ENCODE results near the gene BRD2. TPM values are rescaled to one million over a fixed set of nuclear protein-coding genes. Genes with fewer than 3 reads are reported as not detected.
A peak's percentile ranks its signal among the peaks of the same experiment; 100 is the strongest.

BRD2 gene
- total RNA-seq, 4 donors from 2014 or later = 110 to 152 (median 132) TPM

- whole genome bisulfite sequencing, 2 donors = 87 to 94% methylated on average over 4 to 5 of the region's 7 CpGs
- TF ChIP-seq POLR2A (IDR thresholded peaks at IDR 0.05) = no peak
- no peak for TF ChIP-seq CTCF (IDR thresholded peaks at IDR 0.05)
- intact Hi-C loops (cut with DNase I) = no loop called here
- Histone ChIP-seq H3K4me3 (peak overlapping the region in 1 of 4 donors; percentile 71), H3K36me3 (peaks cover 62 to 86% (median 79%) of the 10 kb centered on the region in 3 donors), H3K27ac (no peak overlapping the region), H3K4me1 (peaks cover 13 to 70% (median 33%) of the 10 kb centered on the region in 3 donors), H3K27me3 (no peaks in the 10 kb centered on the region), H3K9me3 (no peaks in the 10 kb centered on the region)
- DNase-seq = no peak
These were observed 8.1 kb downstream of the BRD2 start for GRCh38 chr6:32976334-32977069.

GRCh38 chr6:32977272-32977952, 9.0 kb downstream of the BRD2 start:
- Histone ChIP-seq H3K9me3 (no peaks in the 10 kb centered on the region), H3K27ac (no peak overlapping the region), H3K4me3 (no peak overlapping the region), H3K27me3 (no peaks in the 10 kb centered on the region), H3K36me3 (peaks cover 59 to 93% (median 86%) of the 10 kb centered on the region in 3 donors), H3K4me1 (peaks cover 13 to 80% (median 33%) of the 10 kb centered on the region in 3 donors)
- no peak for TF ChIP-seq CTCF (IDR thresholded peaks at IDR 0.05)
- no peak for TF ChIP-seq POLR2A (IDR thresholded peaks at IDR 0.05)
- DNase-seq = no peak
- intact Hi-C loops (cut with DNase I) = no loop called here
- WGBS, 2 donors = 58% methylated on average over 9 to 10 of the region's 10 CpGs

- H3K4me3 ChIP-seq = no peak overlapping the region
- TF ChIP-seq POLR2A (IDR thresholded peaks at IDR 0.05) (no peak), CTCF (IDR thresholded peaks at IDR 0.05) (no peak)
- no peak for DNase-seq
- 55 to 56% methylated on average over 7 of the region's 7 CpGs for WGBS, 2 donors
- H3K36me3 ChIP-seq = peaks cover 54 to 88% (median 80%) of the 10 kb centered on the region in 3 donors
- H3K9me3 ChIP-seq = no peaks in the 10 kb centered on the region
- intact Hi-C loops (cut with DNase I) = no loop called here
- no peaks in the 10 kb centered on the region for H3K27me3 ChIP-seq
- peaks cover 13 to 85% (median 33%) of the 10 kb centered on the region in 3 donors for H3K4me1 ChIP-seq
- H3K27ac ChIP-seq = no peak overlapping the region
These were observed 9.5 kb downstream of the BRD2 start for GRCh38 chr6:32977953-32978324.

DNA sequence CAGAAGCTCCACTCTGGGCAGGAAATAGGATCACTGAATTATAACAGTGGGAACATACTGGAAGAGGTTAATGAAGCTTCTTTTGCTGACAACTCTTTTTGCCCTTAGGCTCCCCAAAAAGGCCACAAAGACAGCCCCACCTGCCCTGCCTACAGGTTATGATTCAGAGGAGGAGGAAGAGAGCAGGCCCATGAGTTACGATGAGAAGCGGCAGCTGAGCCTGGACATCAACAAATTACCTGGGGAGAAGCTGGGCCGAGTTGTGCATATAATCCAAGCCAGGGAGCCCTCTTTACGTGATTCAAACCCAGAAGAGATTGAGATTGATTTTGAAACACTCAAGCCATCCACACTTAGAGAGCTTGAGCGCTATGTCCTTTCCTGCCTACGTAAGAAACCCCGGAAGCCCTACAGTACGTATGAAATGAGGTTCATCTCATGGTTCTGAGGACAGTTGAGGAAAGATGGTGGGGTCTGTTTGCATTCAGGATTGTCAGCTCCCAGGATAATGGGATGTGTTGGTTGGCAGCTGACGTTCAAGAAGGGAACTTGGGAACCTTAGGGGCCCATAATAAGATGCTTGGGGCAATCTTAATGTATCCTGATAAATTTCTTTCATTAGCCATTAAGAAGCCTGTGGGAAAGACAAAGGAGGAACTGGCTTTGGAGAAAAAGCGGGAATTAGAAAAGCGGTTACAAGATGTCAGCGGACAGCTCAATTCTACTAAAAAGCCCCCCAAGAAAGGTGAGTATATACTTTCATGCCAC, 11.5 kb downstream of the BRD2 start:
- H3K27me3 ChIP-seq = no peaks in the 10 kb centered on the region
- WGBS, 2 donors = 71 to 84% methylated on average over 11 to 12 of the region's 12 CpGs
- H3K4me1 ChIP-seq = peaks cover 13 to 92% (median 34%) of the 10 kb centered on the region in 3 donors
- DNase-seq = no peak
- H3K4me3 ChIP-seq = no peak overlapping the region
- H3K27ac ChIP-seq = peak overlapping the region in 1 of 4 donors; percentile 44
- peaks cover 52 to 75% (median 73%) of the 10 kb centered on the region in 3 donors for H3K36me3 ChIP-seq
- H3K9me3 ChIP-seq = no peaks in the 10 kb centered on the region
- TF ChIP-seq CTCF (IDR thresholded peaks at IDR 0.05) (no peak), POLR2A (IDR thresholded peaks at IDR 0.05) (no peak)
- intact Hi-C loops (cut with DNase I) = loop anchor here (5.0 kb wide), 2 partner anchors 38 to 98 kb away; partner anchors contain the start of gene HLA-DMB

Data from esophagus squamous epithelium (tissue), 5 donors.